Testis (tissue), 2 donors: Measurements from ENCODE around the gene FAM200C.

Experiments
- CTCF ChIP-seq, 3 experiments: fragments of 450-650 bp in 2 of 3; fragments of 200-600 bp in 1 of 3; sonication (generic) in 1 of 3; IDR thresholded peaks; one replicate each; pipeline ENCODE4 v1.5.1; 2016 to 2019; ENCODE audit warnings: antibody characterized with exemption in 3 of 3, mild to moderate bottlenecking in 2 of 3, moderate library complexity in 1 of 3
- POLR2A ChIP-seq: fragments of 450-650 bp; IDR thresholded peaks from one replicate; pipeline ENCODE4 v1.6.1; 2017; ENCODE audit warnings: antibody characterized with exemption, mild to moderate bottlenecking, moderate library complexity

- TF ChIP-seq CTCF (IDR thresholded peaks at IDR 0.05) (no peak), POLR2A (no peak)
These were observed 36.6 kb downstream of the FAM200C start for GRCh38 chr5:160363211-160363610.
